HG02763 (cell line): ENCODE results near the gene GBX2.

ENCODE experiments used
- ATAC-seq: cut with Tn5 transposase; IDR thresholded peaks from one replicate; pipeline ENCODE4 v1.9.1; 2021; ENCODE audit warnings: mild to moderate bottlenecking, moderate library complexity; ENCODE audit not compliant: unreplicated experiment

The GBX2 gene

GRCh38 chr2:236168110-236169080 is at the start of gene GBX2:
Gene GBX2, minus strand, starts transcription at chr2:236168386. Its CDS starts 415 bp downstream, at chr2:236167971.
- no peak for ATAC-seq

- no peak for ATAC-seq
These were observed 49.7 kb upstream of the GBX2 start for GRCh38 chr2:236217926-236218325.

GRCh38 chr2:236216711-236217110 is 48.5 kb upstream of the GBX2 start:
- no peak for ATAC-seq

- no peak for ATAC-seq
These were observed 47.7 kb upstream of the GBX2 start for GRCh38 chr2:236215761-236216333.

GRCh38 chr2:236215196-236215595 is 47.0 kb upstream of the GBX2 start:
- ATAC-seq: no peak

- no peak for ATAC-seq
These were observed 46.3 kb upstream of the GBX2 start for GRCh38 chr2:236214376-236214995.

- ATAC-seq: no peak
These were observed 43.1 kb upstream of the GBX2 start for GRCh38 chr2:236211296-236211695.

- ATAC-seq: no peak
These were observed 42.4 kb upstream of the GBX2 start for GRCh38 chr2:236210536-236210935.

- ATAC-seq: no peak
These were observed 41.8 kb upstream of the GBX2 start for GRCh38 chr2:236209996-236210395.

- ATAC-seq: no peak
These were observed 41.3 kb upstream of the GBX2 start for GRCh38 chr2:236209535-236209934.

- no peak for ATAC-seq
These were observed 40.1 kb upstream of the GBX2 start for GRCh38 chr2:236208019-236208926.

- no peak for ATAC-seq
These were observed 39.3 kb upstream of the GBX2 start for GRCh38 chr2:236207472-236207871.

GRCh38 chr2:236205867-236206645 is 37.9 kb upstream of the GBX2 start:
- ATAC-seq: no peak

- no peak for ATAC-seq
These were observed 36.8 kb upstream of the GBX2 start for GRCh38 chr2:236204953-236205352.

- ATAC-seq: no peak
These were observed 32.2 kb upstream of the GBX2 start for GRCh38 chr2:236200378-236200777.

- no peak for ATAC-seq
These were observed 28.2 kb upstream of the GBX2 start for GRCh38 chr2:236196366-236196765.

- ATAC-seq: no peak
These were observed 27.5 kb upstream of the GBX2 start for GRCh38 chr2:236195726-236196125.

- ATAC-seq: no peak
These were observed 26.6 kb upstream of the GBX2 start for GRCh38 chr2:236194786-236195185.

GRCh38 chr2:236193026-236193425 is 24.8 kb upstream of the GBX2 start:
- no peak for ATAC-seq

- no peak for ATAC-seq
These were observed 22.5 kb upstream of the GBX2 start for GRCh38 chr2:236190674-236191073.
